NCI-H146 (cell line): Measurements from ENCODE around the gene COPZ1.
A peak's percentile ranks its signal among the peaks of the same experiment; 100 is the strongest.

Experiments
- DNase-seq: peaks from one replicate; lab custom pipeline; 2025; lab: John Stamatoyannopoulos, UW

Gene COPZ1

GRCh38 chr12:54397157-54397556 is 72.2 kb downstream of the COPZ1 start:
- no peak for DNase-seq

GRCh38 chr12:54398218-54398617 is 73.3 kb downstream of the COPZ1 start:
- no peak for DNase-seq

GRCh38 chr12:54398995-54399793 is 74.3 kb downstream of the COPZ1 start:
- peak; percentile 74 for DNase-seq

- DNase-seq = no peak
These were observed 76.2 kb downstream of the COPZ1 start for GRCh38 chr12:54401119-54401518.
